Germinal center (tissue), 1 donor: ENCODE measurements around the gene SRGAP1.

ENCODE experiments used
- DNase-seq: peaks from one replicate; pipeline ENCODE4 v3.0.0; 2012; ENCODE audit warnings: mixed read lengths, low spot score

Gene SRGAP1

DNA sequence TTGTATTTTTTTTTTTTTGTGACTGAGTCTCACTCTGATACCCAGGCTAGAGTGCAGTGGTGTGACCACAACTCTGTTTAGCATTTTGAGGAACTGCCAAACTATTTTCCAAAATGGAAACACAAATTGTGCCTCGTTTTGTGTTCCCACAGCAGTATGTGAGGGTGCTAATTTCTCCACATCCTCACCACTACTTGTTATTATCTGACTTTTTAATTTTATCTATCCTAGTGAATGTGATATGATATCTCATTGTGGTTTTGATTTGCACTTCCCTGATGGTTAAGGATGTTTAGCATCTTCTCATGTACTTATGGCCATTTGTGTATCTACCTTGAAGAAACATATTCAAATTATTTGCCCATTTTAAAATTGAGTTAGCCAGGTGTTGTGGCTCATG, 62.4 kb downstream of the SRGAP1 start:
- no peak for DNase-seq

DNA sequence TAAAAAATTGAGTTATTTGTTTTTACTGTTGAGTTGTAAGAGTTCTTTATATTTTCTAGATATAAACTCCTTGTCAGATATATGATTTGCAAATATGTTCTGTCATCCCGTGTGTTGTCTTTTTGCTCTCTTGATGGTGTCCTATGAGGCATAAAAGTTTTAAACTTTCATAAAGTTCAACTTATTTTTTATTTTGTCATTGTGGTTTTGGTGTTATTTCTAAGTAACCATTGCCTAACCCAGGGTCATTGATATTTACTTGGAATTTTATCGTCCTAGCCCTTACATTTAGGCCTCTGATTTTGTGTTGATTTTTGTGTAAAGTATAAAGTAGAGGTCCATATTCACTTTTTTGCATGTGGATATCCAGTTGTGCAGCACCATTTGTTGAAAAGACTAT, 63.1 kb downstream of the SRGAP1 start:
- DNase-seq: no peak

DNA sequence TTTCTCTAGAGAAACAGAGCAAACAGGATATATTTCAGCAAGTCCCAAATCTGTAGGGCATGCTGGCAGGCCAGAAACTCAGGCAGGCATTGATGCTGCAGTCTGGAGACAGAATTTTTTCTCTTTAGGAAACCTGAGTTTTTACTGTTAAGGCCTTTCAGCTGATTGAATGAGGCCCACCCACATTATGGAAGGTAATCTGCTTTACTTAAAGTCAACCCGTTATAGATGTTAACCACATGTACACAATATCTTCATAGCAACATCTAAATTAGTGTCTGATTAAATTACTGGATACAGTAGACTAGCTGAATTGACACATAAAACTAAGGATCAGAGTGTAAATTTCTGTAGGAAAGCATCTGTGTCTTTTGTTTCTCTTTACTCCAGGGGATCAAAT, 65.2 kb downstream of the SRGAP1 start:
- no peak for DNase-seq

DNA sequence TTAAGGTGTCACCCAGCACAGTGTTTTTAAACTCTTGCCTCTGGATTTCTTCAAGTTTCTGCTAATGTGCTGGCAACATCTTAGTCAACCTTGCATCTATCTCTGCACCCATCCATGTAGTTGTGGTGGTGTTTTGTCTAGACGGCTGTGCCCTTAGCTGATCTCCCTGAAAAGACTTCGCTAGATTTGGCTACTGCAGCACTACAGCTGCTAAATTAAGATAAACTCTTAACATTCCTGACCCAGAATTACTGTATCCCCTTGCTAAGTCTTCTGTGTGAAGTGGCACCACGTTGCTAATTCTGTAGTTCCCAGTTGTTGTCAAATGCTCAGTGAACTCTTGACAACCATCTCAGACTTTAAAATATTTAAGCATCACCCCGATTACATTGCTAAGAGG, 66.8 kb downstream of the SRGAP1 start:
- no peak for DNase-seq

DNA sequence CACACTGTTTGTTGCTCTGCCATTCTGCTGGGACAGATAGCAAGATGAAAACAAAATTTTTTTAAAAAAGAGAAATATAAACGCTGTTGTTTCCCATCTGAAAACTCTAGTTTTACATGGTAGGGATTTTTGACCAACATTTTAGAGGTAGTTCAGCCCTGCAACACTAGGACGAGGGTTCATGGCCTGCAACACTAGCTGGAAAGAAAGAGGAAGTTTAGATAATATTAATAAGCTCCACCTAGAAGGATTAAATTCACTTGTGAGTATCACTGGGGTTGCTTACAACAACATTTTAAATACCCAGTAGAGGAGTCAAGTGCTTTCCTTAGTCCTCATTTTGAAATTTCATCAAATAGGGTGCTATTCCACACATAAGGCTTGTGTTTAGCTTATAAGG, 68.2 kb downstream of the SRGAP1 start:
- no peak for DNase-seq

DNA sequence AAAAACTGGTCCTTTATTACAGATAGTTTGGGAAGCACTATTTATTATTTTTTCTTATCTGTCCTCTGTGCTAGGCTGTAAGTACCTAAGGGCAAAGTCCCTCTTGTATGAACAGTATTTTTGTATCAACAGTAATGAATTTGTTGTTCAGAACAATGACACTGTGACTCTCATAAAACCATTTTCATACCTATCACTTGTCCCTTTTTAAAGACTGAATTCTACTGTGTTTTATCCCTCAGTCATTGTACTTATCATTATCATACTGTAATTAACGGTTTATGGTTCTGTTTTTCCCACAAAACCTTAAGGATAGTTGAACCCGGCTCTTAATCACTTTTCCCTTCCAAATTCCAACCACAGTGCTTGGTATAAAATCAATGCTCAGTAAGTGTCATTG, 69.4 kb downstream of the SRGAP1 start:
- no peak for DNase-seq

DNA sequence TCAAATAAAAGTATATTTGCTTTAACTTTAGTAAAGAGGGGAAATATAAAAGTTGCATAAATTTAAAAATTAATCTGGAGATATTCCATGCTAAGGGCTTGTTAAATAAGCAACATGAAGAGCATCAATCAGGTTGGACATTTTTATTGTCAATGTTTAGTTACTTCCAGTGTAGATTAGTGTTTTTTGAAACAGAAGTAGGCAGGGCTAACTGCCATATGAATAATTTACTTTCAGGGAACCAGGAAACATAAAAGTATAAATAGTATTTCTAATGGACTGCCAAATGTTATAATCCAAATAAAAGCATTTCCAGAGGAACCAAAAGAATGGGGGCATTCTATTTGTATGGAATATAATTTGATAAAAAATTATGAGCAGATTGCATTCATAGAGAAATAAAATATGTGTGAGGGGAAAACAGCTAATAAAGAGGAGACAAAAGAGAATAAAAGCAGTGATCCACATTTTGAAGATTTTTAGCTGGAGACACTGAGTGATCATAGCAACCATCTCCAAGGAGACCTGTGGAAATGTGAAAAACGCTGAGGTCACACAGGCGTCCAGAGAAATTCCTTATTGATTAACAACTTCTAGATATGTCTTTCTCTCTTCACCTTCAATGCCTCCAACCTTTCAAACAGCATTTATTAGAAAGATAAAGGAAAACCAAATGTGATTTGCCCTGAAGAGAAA, 70.8 kb downstream of the SRGAP1 start:
- no peak for DNase-seq

DNA sequence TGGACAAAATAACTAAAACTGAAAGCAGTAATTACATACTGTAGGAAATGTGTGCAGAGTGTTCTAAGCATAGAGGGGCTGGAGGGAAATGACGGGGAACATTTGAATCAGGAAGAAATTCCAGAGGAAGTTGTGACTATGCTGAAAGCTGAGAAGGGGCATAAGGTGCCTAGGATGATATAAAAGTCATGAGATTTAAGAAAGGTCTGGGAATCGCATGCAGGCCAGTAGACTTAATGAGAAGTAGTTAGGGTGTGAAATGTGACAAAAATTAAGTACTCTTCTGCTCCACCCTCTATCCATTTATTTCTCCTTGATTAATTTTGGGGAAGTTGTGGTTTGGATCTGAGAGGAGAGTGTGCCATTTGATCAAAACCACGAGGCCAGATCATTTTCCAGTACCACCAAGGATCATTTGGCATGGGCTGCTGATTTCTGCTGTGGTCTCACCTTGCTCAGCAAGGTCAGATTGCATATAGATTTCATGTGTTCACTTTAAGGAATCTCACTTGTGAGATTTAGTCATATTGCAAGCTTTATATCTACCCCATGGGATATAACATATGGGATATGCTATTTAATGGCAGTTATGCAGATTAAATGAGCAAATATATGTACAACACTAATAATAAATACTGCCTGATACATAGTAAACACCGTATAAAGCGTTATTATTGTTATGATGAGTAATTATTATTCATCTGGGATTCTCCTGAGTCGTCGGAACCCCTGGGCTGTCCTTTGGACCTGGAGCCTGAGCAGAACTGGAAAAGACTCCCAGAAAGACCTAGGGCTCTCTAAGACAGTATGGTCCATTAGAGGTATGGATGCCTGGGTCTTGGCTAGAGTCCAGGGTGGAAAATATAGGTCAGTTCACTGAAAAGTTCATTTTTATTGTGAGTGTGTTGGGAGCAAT, 72.3 kb downstream of the SRGAP1 start:
- no peak for DNase-seq

DNA sequence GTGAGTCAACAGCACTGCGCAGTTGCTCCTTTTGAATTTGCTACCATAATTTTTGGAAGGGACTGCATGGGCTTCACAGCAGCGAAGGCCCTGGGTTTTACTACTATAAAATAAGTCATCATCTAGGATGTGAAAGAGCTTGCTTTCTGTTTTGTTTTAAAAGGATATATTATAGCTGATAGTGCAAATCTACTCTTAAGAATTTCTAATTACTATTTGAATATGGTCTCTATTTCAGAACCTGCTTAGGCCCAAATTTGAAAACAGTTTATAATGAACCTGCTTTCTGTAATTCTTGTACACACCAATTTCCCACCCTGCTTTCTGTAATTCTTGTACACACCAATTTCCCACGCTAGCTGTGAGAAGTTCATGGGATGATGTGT, 73.0 kb downstream of the SRGAP1 start:
- no peak for DNase-seq

DNA sequence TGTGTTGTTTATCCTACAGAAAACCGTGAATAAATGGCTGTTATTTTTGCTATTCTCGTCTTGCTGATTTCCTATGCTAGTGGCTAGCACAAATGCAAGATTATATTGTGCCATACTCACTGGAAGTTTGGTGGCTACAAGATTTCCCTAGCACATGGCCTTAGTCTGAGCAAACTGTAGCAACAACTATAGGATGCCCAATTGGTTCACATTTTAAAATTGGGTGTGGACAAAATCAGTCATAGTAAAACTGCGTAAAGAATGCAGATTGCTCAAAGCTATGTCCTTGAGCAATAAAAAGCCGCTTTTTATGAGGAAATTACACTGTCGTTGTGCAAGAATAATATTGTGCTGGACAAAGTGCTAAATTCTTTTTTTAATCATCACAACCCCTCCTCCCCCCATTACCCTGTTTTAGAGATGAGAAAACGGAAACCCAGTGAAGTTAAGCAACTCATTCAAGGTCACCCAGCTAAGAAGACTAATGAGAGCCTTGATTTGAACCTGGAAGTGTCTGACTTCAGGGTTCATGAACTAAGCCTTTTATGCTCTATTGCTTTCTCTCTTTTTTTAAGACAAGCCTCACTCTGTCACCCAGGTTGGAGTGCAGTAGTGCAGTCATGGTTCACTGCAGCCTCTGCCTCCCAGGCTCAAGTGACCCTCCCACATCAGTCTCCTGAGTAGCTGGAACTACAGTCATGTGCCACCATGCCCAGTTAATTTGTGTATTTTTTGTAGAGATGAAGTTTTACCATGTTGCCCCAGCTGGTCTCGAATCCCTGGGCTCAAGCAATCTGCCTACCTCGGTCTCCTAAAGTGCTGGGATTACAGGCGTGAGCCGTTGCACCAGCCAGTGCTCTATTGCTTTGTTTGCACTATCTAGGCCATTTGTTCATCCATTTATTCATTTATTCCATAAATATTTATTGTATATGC, 73.6 kb downstream of the SRGAP1 start:
- no peak for DNase-seq

DNA sequence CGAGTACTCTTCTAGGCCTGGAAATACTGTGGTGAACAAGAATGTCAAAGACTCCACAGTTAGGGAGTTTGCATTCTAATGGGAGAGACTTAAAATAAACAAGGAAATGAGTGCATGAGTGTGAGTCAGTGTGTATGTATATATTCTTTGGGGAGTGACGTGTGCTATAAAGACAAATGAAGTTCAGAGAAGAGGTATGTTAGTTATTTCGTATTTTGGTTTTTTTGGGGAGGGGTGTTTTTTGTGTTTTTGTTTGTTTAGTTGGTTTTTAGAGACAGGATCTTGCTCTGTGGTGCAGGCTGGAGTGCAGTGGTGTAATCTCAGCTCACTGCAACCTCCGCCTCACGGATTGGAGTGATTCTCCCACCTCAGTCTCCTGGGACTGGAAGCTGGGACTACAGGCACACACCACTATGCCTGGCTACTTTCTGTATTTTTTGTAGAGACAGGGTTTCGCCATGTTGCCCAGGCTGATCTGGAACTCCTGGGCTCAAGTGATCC, 74.3 kb downstream of the SRGAP1 start:
- DNase-seq: no peak

DNA sequence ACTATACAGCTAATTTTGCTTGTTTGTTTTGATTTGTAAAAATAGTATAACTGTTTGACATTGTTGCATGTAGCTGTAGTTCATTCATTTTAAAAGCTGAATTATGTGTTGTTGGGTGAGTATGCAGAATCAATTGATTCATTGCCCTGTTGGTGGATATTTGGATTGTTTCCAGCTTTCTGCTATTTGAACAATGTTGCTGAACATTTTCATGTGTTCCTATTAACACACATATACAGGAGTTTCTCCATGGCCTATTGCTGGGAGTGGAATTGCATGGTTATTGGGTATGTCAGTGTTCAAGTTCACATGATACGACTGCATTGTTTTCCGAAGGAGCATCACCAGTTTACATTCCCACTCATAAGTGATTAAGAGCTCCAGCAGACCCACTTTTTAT, 75.3 kb downstream of the SRGAP1 start:
- DNase-seq: no peak

DNA sequence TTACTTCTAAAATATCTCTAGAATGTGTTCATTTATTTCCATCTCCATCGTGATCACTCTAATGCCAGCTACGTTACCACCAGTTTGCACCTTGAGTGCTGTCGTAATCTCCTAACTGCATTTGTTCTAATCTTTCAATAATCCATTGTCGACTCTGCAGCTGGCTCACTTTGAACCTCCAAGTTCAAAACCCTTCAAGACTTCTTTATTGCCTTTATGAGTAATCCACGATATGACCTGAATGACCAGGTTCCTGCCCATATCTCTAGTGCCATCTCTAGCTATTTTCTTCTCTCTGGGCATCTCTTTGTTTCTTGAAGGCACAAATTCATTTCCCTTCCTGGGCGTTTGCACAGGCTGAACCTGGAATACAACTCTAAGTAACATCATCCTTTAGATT, 76.7 kb downstream of the SRGAP1 start:
- DNase-seq: no peak

DNA sequence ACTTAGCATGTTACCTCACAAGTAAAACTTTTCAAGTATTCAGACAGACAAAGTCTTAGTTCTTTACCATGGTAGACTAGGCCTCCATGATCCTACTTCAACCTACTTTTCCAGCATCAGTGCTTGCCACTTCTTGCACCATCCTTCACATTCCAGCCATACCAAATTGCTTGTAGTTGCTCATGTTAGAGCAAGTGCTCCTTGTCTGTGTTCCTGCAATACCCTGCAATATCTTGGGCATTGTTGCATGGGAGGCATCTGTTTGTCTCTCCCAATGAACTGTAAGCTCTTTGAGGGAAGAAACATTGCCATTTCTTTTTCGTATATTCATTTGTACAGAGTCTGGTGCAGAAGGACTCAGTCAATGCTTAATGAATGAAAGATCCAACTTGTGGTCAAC, 78.0 kb downstream of the SRGAP1 start:
- no peak for DNase-seq

DNA sequence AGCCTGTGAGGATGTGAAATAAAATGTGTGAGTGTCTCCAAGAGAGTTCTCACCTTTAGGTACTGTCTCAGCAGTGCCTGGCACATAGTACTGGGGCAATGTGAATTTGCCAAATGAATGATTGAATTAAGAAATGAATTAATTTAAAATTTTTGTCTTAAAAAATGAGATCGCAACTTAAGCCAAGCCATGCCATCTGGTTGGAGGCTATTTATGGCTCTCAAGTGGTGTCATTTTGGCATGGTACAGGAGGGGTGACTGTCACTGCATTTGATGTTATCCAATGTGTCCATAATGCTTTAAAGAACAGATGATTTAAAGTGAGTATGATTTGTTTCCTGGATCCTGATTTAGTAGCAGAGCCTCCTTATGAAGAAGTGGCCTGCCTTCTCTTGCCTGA, 80.3 kb downstream of the SRGAP1 start:
- no peak for DNase-seq

DNA sequence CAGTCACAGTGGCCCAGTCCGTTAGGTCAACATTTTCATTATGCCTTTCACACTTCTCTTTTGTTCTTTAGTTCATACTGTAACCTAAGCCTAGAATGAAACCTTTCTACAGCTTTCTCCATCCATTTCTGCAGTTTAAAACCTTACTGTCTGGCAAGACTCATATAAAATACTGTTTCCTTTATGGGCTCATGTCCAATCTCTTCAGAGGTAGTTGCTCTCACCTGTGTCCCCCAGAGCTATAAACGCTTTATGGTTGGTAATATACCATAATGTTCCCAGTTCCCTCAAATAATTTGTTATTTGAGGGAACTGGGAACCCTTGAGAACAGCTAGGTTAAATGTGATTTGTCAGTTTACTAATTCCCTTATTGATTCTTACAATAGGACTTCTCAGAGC, 83.0 kb downstream of the SRGAP1 start:
- DNase-seq: no peak

DNA sequence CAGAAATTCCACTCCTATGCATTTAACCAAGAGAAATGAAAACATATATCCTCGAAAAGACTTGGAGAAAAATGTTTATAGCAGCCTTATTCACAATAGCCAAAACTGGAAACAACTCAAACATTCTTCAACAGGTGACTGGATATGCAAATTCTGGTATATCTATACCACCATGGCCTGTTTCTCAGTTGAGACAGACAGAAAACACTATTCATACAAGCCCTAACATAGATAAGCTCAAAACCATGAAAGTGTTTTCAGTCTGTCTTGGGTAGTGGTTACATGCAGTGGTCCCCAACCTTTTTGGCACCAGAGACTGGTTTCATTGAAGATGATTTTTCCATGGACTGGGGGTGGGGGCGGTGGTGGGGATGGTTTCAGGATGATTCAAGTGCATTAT, 83.8 kb downstream of the SRGAP1 start:
- DNase-seq: no peak

DNA sequence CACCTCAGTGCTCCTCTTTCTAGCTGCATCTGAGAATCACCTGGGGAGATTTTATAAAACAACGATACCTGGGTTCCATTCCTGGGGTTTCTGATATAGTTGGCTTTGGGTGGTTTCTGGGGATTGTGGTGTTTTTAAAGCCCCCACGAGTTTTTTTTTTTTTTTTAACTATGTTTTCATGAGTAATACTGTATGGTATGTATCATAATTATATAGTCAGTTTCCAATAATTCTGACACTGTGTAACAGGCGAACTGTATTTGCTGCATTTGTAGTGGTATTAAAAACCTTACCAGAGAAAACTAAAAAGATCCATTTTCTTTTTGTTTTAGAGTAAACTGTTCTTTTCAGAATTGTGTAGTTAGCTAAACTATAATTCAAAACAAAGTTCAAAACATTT, 84.9 kb downstream of the SRGAP1 start:
- no peak for DNase-seq

DNA sequence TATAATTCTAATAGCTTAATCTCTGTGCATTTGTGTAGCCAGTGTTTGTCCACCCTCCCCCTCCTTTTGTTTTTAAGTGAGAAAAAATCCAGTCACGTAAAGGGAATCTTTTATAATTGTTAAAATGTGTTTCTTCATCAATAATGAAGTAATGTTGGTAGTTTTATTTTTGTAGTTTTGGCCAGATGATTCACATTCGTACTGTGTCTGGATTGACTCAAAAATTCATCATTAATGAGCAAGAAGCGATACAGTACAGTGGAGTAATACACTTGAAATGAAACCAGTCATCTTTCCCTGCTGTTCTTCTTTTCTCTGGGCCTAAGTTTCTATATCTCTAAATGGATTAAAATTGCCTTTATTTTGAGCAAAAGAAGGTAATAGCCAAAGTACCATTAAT, 86.5 kb downstream of the SRGAP1 start:
- no peak for DNase-seq

DNA sequence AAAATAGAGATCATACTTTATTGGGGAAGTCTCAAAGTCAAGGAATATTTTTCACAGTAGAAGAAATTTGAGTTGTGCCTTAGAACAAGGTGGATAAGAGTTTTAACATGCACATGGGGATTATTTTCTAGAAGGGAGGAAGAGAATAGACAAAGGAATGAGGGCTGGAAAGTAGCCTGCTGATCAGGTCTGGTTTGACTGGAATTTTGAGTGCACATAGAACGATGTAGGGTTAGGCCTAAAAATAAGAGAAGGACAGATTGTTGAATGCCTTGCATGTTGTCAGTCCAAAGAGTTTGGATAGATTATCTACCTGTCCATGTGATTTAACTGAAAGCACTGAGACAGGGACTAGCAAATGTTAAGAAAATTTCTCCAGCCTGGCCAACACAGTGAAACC, 87.2 kb downstream of the SRGAP1 start:
- DNase-seq: no peak

DNA sequence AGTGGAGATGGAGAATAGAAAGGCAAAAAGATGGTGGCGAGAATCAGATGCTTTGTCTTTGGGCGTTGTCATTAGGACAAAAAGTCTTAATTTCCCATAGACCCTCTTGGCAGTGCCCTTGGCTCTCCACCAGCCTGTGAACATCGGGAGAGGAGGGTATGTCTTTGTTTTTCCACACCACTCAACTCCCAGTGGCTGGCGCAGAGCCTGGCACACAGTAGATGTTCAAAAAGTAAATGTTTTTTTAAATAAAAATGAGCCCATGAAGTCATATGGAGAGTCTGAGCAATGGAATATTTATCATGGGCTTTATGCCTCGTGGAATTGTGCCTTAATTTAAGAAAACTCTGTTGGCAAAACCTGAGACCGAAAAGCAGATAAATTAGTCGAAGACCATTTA, 90.4 kb downstream of the SRGAP1 start:
- no peak for DNase-seq

DNA sequence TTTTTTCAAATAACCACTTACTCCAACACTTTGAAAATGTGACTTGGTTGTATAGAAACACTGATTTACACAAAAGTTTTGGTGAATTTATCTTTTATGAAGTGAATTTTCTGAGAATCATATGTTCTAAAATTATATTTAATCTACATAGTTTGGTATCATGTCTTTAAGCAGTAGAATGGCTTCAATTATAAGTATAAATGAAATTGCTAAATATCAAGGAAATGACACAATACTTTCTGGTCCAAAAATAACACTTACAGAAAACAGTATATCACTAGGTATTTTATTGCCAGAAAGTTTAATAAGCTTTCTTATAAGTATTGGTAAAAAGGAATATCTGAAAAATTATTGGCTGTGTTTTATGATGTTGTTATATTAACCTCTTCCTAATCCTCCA, 90.9 kb downstream of the SRGAP1 start:
- no peak for DNase-seq
